ENCODE measurements around the gene CGB7. TPM values are rescaled to one million over a fixed set of nuclear protein-coding genes. Genes with fewer than 3 reads are reported as not detected.

CGB7 gene
- total RNA-seq, 3 donors from 2014 or later (not counting 1 experiment from before 2014, with no cell fraction given) = not detected

DNA sequence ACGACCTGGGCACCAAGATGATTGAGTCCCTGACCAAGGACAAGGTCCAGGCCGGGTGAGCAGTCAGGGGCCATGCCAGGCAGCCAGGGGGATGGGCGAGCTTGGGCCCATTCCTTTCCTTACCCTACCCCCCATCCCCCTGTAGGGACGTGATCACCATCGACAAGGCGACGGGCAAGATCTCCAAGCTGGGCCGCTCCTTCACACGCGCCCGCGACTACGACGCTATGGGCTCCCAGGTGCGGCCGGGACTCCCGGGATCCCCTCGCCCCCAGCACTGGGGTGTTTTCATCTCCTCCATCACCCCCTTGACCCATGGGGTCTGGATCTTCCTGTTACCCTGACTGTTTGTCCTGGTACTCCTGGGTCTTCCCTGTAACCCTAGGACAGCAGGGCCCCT, 47.7 kb downstream of the CGB7 start:
- Mint-ChIP-seq H3K27me3 (ENCODE audit: low read depth in 2 of 2) (no peaks in the 10 kb centered on the region), H3K4me3 (no peak overlapping the region), H3K4me1 (no peaks in the 10 kb centered on the region), H3K27ac (no peak overlapping the region), H3K9me3 (no peaks in the 10 kb centered on the region), H3K36me3 (no peaks in the 10 kb centered on the region)
- no peaks in the 10 kb centered on the region for H3K9me3 ChIP-seq (ENCODE audit: control insufficient read depth, insufficient read depth, low read length)
- no peak overlapping the region for H3K4me3 ChIP-seq (ENCODE audit: low read length)
- H3K27me3 ChIP-seq (ENCODE audit: control insufficient read depth, insufficient read depth, low read length) = no peaks in the 10 kb centered on the region
- H3K27ac ChIP-seq (ENCODE audit: low read length) = no peak overlapping the region
- H3K36me3 ChIP-seq (ENCODE audit: control insufficient read depth, insufficient read depth, low read length) = peaks cover 45% of the 10 kb centered on the region
- 95% methylated on average over 18 of the region's 18 CpGs for WGBS (ENCODE audit: insufficient coverage)
- TF ChIP-seq, protein P1, sequence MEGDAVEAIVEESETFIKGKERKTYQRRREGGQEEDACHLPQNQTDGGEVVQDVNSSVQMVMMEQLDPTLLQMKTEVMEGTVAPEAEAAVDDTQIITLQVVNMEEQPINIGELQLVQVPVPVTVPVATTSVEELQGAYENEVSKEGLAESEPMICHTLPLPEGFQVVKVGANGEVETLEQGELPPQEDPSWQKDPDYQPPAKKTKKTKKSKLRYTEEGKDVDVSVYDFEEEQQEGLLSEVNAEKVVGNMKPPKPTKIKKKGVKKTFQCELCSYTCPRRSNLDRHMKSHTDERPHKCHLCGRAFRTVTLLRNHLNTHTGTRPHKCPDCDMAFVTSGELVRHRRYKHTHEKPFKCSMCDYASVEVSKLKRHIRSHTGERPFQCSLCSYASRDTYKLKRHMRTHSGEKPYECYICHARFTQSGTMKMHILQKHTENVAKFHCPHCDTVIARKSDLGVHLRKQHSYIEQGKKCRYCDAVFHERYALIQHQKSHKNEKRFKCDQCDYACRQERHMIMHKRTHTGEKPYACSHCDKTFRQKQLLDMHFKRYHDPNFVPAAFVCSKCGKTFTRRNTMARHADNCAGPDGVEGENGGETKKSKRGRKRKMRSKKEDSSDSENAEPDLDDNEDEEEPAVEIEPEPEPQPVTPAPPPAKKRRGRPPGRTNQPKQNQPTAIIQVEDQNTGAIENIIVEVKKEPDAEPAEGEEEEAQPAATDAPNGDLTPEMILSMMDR (IDR thresholded peaks at IDR 0.05) = no peak
- intact Hi-C loops (cut with micrococcal nuclease) = no loop called here
- DNase-seq = no peak
- H3K4me1 ChIP-seq (ENCODE audit: control insufficient read depth, insufficient read depth, low read length) = no peaks in the 10 kb centered on the region
- ATAC-seq = no peak

DNA sequence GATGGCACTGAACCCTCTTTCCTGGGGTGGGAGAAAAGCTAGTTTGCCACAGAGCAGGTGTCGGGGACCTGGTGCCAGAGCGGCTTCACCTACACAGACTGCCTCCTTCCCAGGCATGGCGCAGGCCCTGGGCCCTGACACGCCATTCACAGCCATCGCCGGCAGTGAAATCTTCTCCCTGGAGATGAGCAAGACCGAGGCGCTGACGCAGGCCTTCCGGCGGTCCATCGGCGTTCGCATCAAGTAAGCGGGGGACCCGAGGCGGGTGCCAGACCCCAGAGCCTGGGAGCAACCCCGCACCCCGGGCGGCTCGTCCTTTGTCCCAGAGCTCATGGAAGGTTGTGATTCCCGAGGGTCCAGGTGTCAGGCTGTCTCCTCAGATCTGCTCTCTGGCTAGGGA, 50.6 kb downstream of the CGB7 start:
- intact Hi-C loops (cut with micrococcal nuclease) = no loop called here
- TF ChIP-seq, protein P1 (IDR thresholded peaks at IDR 0.05) = no peak
- Histone ChIP-seq H3K9me3 (ENCODE audit: control insufficient read depth, insufficient read depth, low read length) (no peaks in the 10 kb centered on the region), H3K4me3 (ENCODE audit: low read length) (no peak overlapping the region), H3K4me1 (ENCODE audit: control insufficient read depth, insufficient read depth, low read length) (no peaks in the 10 kb centered on the region), H3K36me3 (ENCODE audit: control insufficient read depth, insufficient read depth, low read length) (peaks cover 55% of the 10 kb centered on the region), H3K27ac (ENCODE audit: low read length) (no peak overlapping the region), H3K27me3 (ENCODE audit: control insufficient read depth, insufficient read depth, low read length) (no peaks in the 10 kb centered on the region)
- Mint-ChIP-seq H3K27ac (no peak overlapping the region), H3K27me3 (ENCODE audit: low read depth in 2 of 2) (no peaks in the 10 kb centered on the region), H3K36me3 (no peaks in the 10 kb centered on the region), H3K4me1 (no peaks in the 10 kb centered on the region), H3K4me3 (no peak overlapping the region), H3K9me3 (no peaks in the 10 kb centered on the region)
- DNase-seq = no peak
- no peak for ATAC-seq
- 98% methylated on average over 22 of the region's 22 CpGs for WGBS (ENCODE audit: insufficient coverage)

DNA sequence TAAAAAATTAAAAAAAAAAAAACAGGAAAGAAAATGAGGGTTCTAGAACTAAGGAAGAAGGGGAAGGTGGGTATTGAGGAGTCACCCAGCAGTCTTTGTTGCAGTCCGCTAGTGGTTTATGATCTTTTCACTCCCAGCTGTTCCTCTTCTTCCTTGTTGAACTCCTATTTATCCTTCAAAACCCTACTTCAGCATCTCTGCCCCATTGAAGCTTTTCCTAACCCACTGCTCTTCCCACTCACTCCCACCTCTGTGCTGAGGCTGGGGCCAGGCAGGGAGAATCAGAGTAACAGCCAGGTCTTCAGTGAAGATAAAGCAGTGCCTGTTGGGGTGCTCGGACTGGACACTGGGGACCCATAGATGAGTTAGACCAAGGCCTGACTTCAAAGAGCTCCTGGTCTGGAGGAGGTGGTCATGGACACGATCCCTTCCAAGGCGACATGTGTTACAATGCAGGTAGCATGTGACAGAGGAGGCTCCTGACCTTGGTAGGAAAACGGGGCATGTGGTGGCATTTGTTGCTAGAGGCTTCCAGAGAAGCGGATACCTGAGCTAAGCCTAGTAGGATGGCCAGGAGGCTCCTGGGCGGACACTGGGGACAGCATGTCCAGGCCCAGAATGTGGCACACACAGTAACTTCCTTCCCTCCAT, 52.5 kb downstream of the CGB7 start:
- WGBS (ENCODE audit: insufficient coverage) = 96% methylated on average over 7 of the region's 7 CpGs
- H3K4me3 Mint-ChIP-seq = no peak overlapping the region
- Histone ChIP-seq H3K27ac (ENCODE audit: low read length) (no peak overlapping the region), H3K36me3 (ENCODE audit: control insufficient read depth, insufficient read depth, low read length) (peaks cover 39% of the 10 kb centered on the region), H3K27me3 (ENCODE audit: control insufficient read depth, insufficient read depth, low read length) (no peaks in the 10 kb centered on the region), H3K9me3 (ENCODE audit: control insufficient read depth, insufficient read depth, low read length) (no peaks in the 10 kb centered on the region), H3K4me1 (ENCODE audit: control insufficient read depth, insufficient read depth, low read length) (no peaks in the 10 kb centered on the region), H3K4me3 (ENCODE audit: low read length) (no peak overlapping the region)
- DNase-seq (no peak), ATAC-seq (no peak)
- no peaks in the 10 kb centered on the region for H3K36me3 Mint-ChIP-seq
- intact Hi-C loops (cut with micrococcal nuclease) = no loop called here
- H3K27me3 Mint-ChIP-seq (ENCODE audit: low read depth in 2 of 2) = no peaks in the 10 kb centered on the region
- H3K27ac Mint-ChIP-seq = no peak overlapping the region
- TF ChIP-seq, protein P1 (IDR thresholded peaks at IDR 0.05) = no peak
- no peaks in the 10 kb centered on the region for H3K4me1 Mint-ChIP-seq
- no peaks in the 10 kb centered on the region for H3K9me3 Mint-ChIP-seq

Other genes starting within 250 kb of the CGB7 start
- 10 to 100 TPM; 11.4 to 14.5 (median 12.1) TPM for gene BCAT2, start 246.7 kb downstream of the CGB7 start, total RNA-seq
- under 1 TPM in 1 of 3 donors, not detected in 2; 0.75 TPM for gene HSD17B14, start 221.3 kb downstream of the CGB7 start, total RNA-seq
- 1 to 10 TPM; 2.5 to 6.5 (median 5.2) TPM for gene PLEKHA4, start 189.1 kb downstream of the CGB7 start, total RNA-seq
- 1,000 to 10,000 TPM in 2 of 3 donors, 100 to 1,000 TPM in 1; 942 to 1,308 (median 1,174) TPM for gene PPP1R15A, start 185.3 kb downstream of the CGB7 start, total RNA-seq
- not detected for gene TULP2, start 159.0 kb downstream of the CGB7 start, total RNA-seq
- 100 to 1,000 TPM; 163 to 192 (median 171) TPM for gene NUCB1, start 157.4 kb downstream of the CGB7 start, total RNA-seq
- not detected for gene DHDH, start 124.0 kb downstream of the CGB7 start, total RNA-seq
- 100 to 1,000 TPM; 117 to 133 (median 120) TPM for gene BAX, start 102.9 kb downstream of the CGB7 start, total RNA-seq
- gene FTL, start 92.4 kb downstream of the CGB7 start, total RNA-seq = 1,000 to 10,000 TPM in 2 of 3 donors, 100 to 1,000 TPM in 1; 554 to 1,168 (median 1,024) TPM
- 10 to 100 TPM; 31.6 to 34.5 (median 34.4) TPM for gene GYS1, start 64.4 kb downstream of the CGB7 start, total RNA-seq
- 10 to 100 TPM; 23.6 to 28.3 (median 26.5) TPM for gene RUVBL2, start 63.9 kb downstream of the CGB7 start, total RNA-seq
- gene LHB, start 40.7 kb downstream of the CGB7 start, total RNA-seq = 1 to 10 TPM in 1 of 3 donors, not detected in 2; 1.4 TPM
- not detected for gene CGB3, start 33.4 kb downstream of the CGB7 start, total RNA-seq
- not detected for gene CGB2, start 25.9 kb downstream of the CGB7 start, total RNA-seq
- not detected for gene CGB1, start 20.9 kb downstream of the CGB7 start, total RNA-seq
- gene CGB5, start 13.9 kb downstream of the CGB7 start, total RNA-seq = not detected
- gene CGB8, start 8.6 kb downstream of the CGB7 start, total RNA-seq = not detected
- gene NTF4, start 7.1 kb upstream of the CGB7 start, total RNA-seq = not detected
- gene KCNA7, start 14.9 kb upstream of the CGB7 start, total RNA-seq = not detected
- 100 to 1,000 TPM; 244 to 312 (median 299) TPM for gene SNRNP70, start 27.7 kb upstream of the CGB7 start, total RNA-seq
- 1 to 10 TPM; 6.2 to 8.8 (median 6.5) TPM for gene LIN7B, start 56.6 kb upstream of the CGB7 start, total RNA-seq
- gene C19orf73, start 61.4 kb upstream of the CGB7 start, total RNA-seq = 1 to 10 TPM; 2.3 to 2.7 (median 2.7) TPM
- gene PPFIA3, start 61.8 kb upstream of the CGB7 start, total RNA-seq = 1 to 10 TPM; 5.3 to 5.5 (median 5.3) TPM
- gene HRC, start 97.6 kb upstream of the CGB7 start, total RNA-seq = not detected
- gene TRPM4, start 100.0 kb upstream of the CGB7 start, total RNA-seq = under 1 TPM in 1 of 3 donors, not detected in 2; 0.20 TPM

Data from natural killer cell (primary cell).